SKM-1 (cell line): ENCODE measurements around the gene HECW1.
"Not testable (repeated sequence)": the region's sequence is repeated elsewhere in the genome, so short reads cannot be mapped to it uniquely, and the experiment has no call there.

Experiments
- DNase-seq: peaks from one replicate; lab custom pipeline; 2025; ENCODE audit not compliant: unreplicated experiment; lab: John Stamatoyannopoulos, UW

The HECW1 gene

GRCh38 chr7:43201912-43202311 lies 89.5 kb downstream of the HECW1 start:
- no peak for DNase-seq

GRCh38 chr7:43204081-43204480 lies 91.6 kb downstream of the HECW1 start:
- DNase-seq = no peak

- DNase-seq = no peak
These were observed 92.8 kb downstream of the HECW1 start for GRCh38 chr7:43205171-43205795.

- no peak for DNase-seq
These were observed 95.8 kb downstream of the HECW1 start for GRCh38 chr7:43208242-43208641.

- not testable (repeated sequence) for DNase-seq
These were observed 98.1 kb downstream of the HECW1 start for GRCh38 chr7:43210539-43210938.

- DNase-seq = no peak
These were observed 98.8 kb downstream of the HECW1 start for GRCh38 chr7:43211286-43211685.

DNA sequence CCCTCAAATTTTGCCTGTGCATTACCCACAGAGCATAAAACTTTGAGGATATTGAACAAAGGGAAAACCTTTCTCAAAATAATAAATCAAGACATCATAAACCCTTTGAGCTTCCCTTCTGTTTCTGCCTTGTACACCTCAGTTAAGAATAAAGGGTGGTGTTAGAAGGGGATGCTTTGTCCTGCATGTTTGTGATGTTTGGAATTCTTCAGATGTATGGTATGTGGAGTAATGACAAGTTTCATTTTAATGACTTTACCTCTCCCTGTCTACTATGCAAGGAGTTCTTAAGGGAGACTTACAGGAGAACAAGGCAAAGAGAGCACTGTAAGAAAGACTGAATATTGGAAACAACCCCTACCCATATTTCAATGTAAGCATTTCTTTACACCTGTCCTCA lies 99.2 kb downstream of the HECW1 start:
- DNase-seq = no peak

DNA sequence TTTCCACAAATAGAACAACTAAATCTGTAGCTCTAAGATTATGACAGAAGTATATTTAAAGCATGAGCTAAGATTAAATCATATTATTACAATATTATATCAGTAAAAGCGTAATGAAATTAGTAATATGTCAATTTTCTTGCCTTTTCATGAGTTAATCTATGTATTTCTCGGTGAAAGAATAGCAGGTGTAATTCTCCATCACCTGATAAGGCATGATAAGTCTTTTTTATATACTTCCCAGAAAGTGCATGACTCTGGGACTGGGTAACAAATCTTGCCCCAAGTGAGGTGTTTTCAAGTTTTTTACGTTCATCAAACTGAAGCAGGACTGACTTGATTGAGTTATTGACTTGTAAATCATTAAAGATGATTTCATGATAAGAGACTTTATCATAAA lies 100.5 kb downstream of the HECW1 start:
- DNase-seq = no peak

DNA sequence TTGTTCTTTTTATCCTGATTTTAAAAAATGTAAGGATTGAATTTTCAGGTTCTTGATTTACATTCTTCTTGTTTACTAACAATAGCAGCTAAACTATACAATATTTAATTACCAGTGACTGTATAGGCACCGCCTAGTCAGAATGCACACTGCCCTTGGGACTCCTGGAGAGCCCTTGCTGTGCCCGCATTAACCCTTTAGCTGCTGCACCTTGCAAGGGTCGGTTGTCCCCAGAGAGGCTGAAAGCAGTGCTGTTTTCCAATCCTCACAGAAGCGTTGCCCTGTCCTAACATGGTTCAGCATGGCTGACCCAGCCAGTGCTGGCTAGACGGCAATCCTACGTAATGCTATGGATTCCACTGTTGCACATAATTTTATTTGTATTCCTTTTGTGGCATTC lies 102.6 kb downstream of the HECW1 start:
- DNase-seq = no peak

DNA sequence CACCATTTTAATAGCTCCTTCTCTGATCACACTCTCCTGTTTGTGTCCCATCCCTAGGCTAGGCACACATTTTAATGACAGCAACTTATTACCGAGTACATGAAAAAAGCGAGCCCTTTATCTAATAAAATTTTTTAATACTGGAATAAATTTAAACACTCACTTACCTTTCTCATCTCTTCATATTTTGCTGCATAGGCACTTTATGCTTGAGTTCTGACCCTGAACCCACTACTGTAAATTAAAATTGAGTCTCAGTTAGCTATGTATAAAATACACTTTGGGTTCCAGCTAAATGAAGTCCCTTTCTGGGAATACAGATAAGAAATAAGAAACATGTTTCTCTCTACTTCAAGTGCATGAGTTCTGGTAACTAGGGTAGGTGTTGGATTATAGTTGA lies 104.6 kb downstream of the HECW1 start:
- no peak for DNase-seq

DNA sequence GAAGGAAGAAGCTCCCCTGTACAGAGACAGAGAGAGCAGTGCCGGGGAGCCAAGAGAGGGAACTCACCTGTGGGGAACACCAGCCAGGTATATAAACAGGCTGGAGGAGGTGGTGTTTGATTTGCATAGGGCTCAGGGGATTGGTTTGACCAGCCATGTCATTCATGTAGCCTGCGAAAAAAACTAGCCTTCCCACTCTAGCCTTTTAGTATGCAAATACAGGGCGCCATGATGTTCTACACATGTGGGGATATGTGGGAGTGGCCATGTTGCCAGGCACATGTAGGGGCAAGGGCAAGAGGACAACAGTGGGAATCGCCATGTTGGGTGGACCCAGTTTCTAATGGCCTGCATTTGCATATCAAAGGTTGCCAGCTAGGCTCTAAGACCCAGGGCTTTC lies 106.5 kb downstream of the HECW1 start:
- not testable (repeated sequence) for DNase-seq

DNA sequence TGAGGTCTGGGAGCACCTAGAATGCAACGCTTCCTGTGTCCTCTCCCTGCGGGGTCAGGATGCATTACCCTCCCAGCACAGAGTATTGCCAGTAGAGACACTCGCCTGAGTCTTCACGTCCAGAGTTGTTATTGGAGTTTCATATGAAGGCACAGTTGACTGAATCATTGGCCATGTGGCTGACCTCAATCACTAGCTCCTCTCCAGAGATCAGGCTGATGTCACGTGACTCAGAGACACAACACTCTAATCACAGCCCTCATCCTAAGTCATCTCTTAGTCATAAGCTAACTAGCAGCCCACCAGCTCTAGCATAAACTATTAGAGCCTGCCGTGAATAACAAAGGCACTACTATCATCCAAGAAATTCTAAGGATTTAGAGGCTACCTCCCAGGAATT lies 107.8 kb downstream of the HECW1 start:
- no peak for DNase-seq

- DNase-seq = no peak
These were observed 108.3 kb downstream of the HECW1 start for GRCh38 chr7:43220742-43221141.

- DNase-seq = no peak
These were observed 117.4 kb downstream of the HECW1 start for GRCh38 chr7:43229801-43230200.

GRCh38 chr7:43232366-43232765 lies 119.9 kb downstream of the HECW1 start:
- no peak for DNase-seq

GRCh38 chr7:43234073-43234472 lies 121.6 kb downstream of the HECW1 start:
- DNase-seq = no peak

- DNase-seq = no peak
These were observed 122.5 kb downstream of the HECW1 start for GRCh38 chr7:43234968-43235367.

GRCh38 chr7:43240565-43240964 lies 128.1 kb downstream of the HECW1 start:
- DNase-seq = no peak

- DNase-seq = no peak
These were observed 130.3 kb downstream of the HECW1 start for GRCh38 chr7:43242628-43243255.

DNA sequence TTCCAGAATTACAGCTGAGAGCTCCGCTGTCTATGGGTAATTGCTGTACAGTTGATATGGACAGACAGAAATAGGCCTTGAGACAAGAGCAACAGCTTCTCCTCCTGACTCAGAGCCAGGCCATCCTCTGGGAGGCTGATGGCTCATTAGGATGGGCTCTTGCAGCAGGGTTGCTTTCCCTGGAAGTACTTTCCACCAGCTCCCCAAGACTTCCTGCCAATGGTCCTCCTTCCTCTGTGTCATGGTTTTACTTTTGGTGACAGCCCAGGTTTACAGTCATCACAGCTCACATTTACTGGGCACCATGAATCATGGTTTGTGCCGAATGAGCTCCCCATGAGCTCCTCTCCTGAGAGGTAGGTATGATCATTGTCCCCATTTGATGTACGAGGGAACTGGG lies 131.8 kb downstream of the HECW1 start:
- no peak for DNase-seq

DNA sequence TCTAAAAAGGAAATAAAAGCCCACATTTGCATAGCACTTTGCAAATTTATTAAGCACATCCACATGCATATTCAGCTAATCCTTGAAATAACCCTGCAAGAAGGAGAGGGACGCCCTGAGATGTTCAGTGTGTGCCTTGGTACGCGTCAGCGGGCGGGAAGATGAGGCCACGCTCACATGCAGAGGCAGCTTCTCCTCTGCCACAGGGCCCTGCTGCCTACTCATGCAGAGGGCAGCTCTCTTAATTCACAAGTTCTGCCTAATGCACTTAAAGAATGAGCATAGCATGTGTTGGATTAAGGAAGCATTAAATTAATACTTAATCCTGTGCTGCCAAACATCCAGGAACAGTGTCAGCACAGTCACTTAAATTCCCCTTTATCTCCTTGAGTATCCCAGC lies 132.3 kb downstream of the HECW1 start:
- no peak for DNase-seq

GRCh38 chr7:43247757-43248156 lies 135.3 kb downstream of the HECW1 start:
- no peak for DNase-seq

DNA sequence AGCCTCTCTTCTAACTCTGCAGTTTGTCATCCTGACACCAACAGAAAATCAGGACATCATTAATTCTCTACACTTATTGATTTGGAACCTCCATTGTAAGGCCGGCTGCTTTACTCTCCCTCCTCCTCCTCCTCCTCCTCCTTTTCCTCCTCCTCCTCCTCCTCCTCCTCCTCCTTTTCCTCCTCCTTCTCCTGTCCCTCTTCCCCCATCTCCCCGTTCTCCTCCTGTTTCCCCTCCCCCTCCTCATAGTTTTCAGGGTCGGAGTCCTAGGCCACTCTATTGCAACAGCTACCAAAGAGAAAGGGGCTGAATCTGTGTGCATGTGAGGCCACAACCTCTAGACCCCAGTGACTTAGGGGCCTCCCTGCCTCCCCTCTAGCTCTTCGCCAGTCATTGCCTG lies 136.1 kb downstream of the HECW1 start:
- no peak for DNase-seq
